ENCODE data around the gene CDC14A. TPM values are rescaled to one million over a fixed set of nuclear protein-coding genes. Genes with fewer than 3 reads are reported as not detected.

CDC14A gene
- total and polyA plus RNA-seq, 2 of the 8 experiments (the other 6 are each of a cell fraction or from before 2014, with no cell fraction given) = 3.2 to 8.9 TPM

DNA sequence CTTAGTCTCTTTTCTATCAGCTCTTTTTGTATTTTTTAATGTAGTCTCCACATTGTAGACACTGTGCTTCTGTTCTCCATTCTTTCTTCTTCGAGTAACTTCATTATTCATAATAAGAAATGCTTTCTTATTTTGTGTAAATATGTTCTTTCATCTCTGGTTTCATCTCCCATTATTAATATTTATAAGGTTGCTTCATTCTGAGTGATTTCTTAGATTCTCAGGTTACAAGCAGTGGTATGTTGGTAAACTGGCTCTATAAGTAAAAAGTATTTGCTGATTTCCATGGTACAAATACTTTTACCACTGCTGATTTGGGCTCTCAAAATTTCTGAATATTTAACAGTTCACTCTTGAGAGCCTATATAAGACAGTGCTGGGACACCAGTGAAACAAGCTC, 81.3 kb downstream of the CDC14A start (continued):
- TF ChIP-seq EP300 (IDR thresholded peaks at IDR 0.05; ENCODE audit: borderline replicate concordance in 1 of 2, low read depth in 2 of 2, low read length in 2 of 2) = no peak
- no peak for TF ChIP-seq BCL11A (IDR thresholded peaks at IDR 0.05; ENCODE audit: low read depth in 2 of 2, low read length in 2 of 2)

Measured in H1 (cell line).